Kidney epithelial cell (primary cell): ENCODE measurements around the gene CTSK. TPM values are rescaled to one million over a fixed set of nuclear protein-coding genes. Genes with fewer than 3 reads are reported as not detected.
"Not testable (repeated sequence)": the region's sequence is repeated elsewhere in the genome, so short reads cannot be mapped to it uniquely, and the experiment has no call there.

Source experiments
- DNase-seq: peaks from one replicate; pipeline ENCODE4 v3.0.0-alpha.2; 2010; ENCODE audit warnings: low read depth
- H3K27me3 ChIP-seq: 2 replicates; pipeline ENCODE4 v1.6.0; 2011; ENCODE audit warnings: low read length; ENCODE audit not compliant: control insufficient read depth, insufficient read depth
- H3K36me3 ChIP-seq: 2 replicates; pipeline ENCODE4 v1.5.1; 2011; ENCODE audit warnings: low read length; ENCODE audit not compliant: control insufficient read depth, insufficient read depth
- H3K4me3 ChIP-seq: 2 replicates; pipeline ENCODE4 v1.5.1; 2011; ENCODE audit warnings: low read depth, mild to moderate bottlenecking, control low read depth, low read length
- CTCF ChIP-seq: IDR thresholded peaks from 2 replicates; pipeline ENCODE4 v1.5.1; 2011; ENCODE audit warnings: mild to moderate bottlenecking, moderate library complexity, low read length, control low read depth, inconsistent platforms; ENCODE audit not compliant: insufficient read depth, poor library complexity, severe bottlenecking
- total RNA-seq: library from RNA; depleted of rRNA; stranded (reverse); fragments of >200 nt; gene quantifications from 2 replicates; pipeline ENCODE4 v1.2.3, GENCODE V29; 2015

The CTSK gene
- total RNA-seq, 1 donor from 2014 or later: 4.0 TPM

DNA sequence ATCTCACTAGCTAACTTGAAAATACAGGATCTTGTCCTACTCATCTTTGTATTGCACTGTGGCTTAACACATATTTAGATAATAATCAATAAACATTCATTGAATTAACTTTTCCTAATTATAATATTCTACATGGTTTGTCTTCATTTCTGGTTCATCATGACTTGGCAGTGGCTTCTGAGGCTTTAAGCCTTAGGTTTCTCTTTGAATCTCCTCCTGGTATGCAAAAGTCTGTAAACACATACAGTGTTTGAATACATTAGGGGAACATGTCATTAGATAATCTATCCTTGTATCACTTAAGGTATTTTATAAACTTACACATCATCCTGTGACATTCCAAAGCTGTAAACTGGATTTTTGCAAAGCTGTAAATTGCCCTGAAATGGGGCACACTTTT lies 20.6 kb downstream of the CTSK start:
- Histone ChIP-seq H3K4me3 (no peak overlapping the region), H3K27me3 (no peaks in the 10 kb centered on the region), H3K36me3 (no peaks in the 10 kb centered on the region)
- DNase-seq: no peak
- no peak for TF ChIP-seq CTCF

- Histone ChIP-seq H3K27me3 (no peaks in the 10 kb centered on the region), H3K4me3 (no peak overlapping the region), H3K36me3 (no peaks in the 10 kb centered on the region)
- no peak for TF ChIP-seq CTCF
- no peak for DNase-seq
These were observed 27.6 kb downstream of the CTSK start for GRCh38 chr1:150780510-150780909.

DNA sequence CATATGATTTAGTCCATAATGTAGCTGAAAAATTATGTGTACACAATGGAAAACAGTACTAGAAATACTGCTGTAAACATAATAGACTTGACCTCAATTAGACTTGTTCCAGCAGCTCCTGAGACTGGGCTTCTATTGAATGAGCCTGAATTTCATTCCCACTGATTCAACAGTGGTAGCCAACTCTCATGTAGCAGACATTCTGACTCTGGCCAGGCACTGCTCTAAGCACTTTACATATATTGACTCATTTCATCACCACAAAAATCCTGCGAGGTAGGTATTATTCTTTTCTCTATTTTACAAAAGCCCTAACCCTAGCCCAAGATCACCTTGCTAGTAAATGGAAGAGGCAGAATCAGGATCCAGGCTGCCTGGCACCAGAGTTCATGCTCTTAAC lies 29.7 kb downstream of the CTSK start:
- DNase-seq: no peak
- no peaks in the 10 kb centered on the region for H3K36me3 ChIP-seq

GRCh38 chr1:150777544-150777943 lies 30.5 kb downstream of the CTSK start:
- no peak overlapping the region for H3K4me3 ChIP-seq
- H3K27me3 ChIP-seq: no peaks in the 10 kb centered on the region
- no peaks in the 10 kb centered on the region for H3K36me3 ChIP-seq
- no peak for TF ChIP-seq CTCF
- DNase-seq: no peak

More for the DNA sequence above, 29.7 kb downstream of the CTSK start:
- Histone ChIP-seq H3K27me3 (no peaks in the 10 kb centered on the region), H3K4me3 (no peak overlapping the region)
- TF ChIP-seq CTCF: no peak

GRCh38 chr1:150775931-150776505 lies 32.0 kb downstream of the CTSK start:
- not testable (repeated sequence) for DNase-seq, H3K27me3 ChIP-seq, H3K4me3 ChIP-seq, H3K36me3 ChIP-seq

- no peak for TF ChIP-seq CTCF
- Histone ChIP-seq H3K27me3 (no peaks in the 10 kb centered on the region), H3K36me3 (no peaks in the 10 kb centered on the region), H3K4me3 (no peak overlapping the region)
- DNase-seq: no peak
These were observed 32.8 kb downstream of the CTSK start for GRCh38 chr1:150775276-150775675.
